ENCODE results near the gene RAD51B.

- TF ChIP-seq CTCF (IDR thresholded peaks at IDR 0.05; ENCODE audit: low read length) (no peak), EZH2phosphoT487 (IDR thresholded peaks at IDR 0.05; ENCODE audit: low read length) (no peak)
These were observed 280.0 kb downstream of the RAD51B start for GRCh38 chr14:68099495-68100045.
